Activated CD4-positive, alpha-beta T cell treated with anti-CD3 and anti-CD28 coated beads, Interleukin-2, amount 50 U/mL, for 4 hours (primary cell): Measurements from ENCODE around the gene ARHGEF11.

ENCODE experiments used
- DNase-seq, 2 experiments: peaks; one replicate each; pipeline ENCODE4 v3.0.0-alpha.2; 2020

The ARHGEF11 gene

DNA sequence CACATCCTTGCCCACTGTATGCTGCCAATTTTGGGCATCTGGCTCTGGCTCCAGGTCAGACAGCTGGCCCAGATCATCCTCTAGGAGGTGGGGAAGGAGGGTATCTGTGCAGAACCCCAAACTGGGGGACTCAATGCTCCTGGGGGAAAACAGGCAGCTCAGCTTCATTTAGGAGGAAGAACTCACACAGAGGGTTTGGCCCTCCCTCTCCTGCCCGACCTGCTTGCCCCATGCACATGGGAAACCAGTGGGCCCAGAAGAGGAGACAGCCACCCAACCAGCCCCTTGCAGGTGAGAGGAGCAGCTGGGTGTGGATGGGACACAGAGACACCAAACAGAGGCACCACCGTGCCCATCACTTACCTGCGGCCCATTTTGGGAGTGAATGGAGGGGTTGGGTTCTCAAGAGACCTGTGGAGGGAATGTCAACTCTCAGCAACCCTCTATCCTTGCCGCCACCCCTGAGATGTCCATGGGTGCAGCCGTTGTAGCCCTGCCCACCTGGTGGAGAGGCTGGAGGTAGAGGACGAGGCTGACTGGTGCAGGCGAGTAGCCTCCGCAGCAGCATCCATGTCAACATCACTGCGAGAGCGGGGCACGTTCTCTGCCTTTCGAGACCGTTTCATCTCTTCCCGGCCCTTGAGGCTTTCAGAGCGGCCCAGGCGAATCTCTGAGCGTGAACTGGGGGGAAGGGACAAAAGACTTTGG, 97.6 kb downstream of the ARHGEF11 start:
- DNase-seq = no peak

DNA sequence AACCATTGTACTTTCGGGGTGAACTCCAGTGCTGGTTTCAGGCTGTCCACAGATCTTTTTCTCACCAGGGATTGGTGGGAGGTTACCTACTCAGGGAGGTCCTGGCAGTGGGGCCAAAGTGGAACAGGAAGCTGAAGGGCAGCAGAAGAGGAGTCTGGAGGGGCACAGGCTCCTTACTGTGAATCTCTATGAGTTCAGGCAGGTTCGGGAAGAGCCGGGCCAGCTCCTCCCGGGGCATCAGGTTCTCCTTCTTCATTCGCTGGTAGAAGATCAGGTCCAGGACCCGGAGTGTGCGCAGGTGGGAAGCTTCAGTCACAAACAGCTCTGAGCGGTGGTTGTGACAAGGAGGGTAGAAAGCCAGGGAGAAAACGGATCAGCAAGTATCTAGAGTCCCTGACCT, 98.4 kb downstream of the ARHGEF11 start:
- no peak for DNase-seq

DNA sequence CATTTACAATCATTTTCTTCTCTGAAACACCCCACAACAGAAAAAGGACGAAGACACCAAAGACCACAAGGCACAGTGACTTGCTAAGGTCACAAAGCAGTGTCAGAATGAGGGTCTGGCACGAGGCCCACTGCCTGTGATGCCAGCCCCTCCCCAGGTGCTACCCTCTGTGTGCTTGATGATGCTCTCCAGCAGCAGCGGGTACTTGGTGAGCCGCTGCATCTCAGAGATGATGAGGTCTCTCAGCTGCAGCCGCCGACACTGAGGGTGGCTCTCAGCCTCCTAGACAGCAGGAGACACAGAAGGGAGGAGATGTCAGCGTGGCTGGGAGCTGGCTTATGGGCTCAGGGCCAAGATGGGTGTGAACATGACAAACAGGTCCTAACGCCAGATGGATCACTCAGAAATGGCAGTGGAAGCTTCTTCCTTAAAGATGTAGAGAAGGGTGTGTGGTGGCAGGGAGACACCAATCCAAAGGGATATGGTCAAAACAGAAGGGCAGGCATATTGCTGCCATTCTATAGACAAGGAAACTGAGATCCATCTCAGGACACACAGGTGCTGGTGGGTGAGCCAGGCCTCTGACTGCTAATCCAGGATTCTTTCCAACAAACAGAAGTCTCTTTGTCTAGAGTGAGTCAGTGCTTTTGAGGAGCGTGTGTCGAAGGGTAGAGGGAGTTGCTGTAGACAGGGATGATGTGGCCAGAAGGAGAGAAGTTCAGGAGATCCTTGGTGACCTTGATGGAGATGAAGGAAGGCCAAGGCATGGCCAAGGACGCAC, 99.5 kb downstream of the ARHGEF11 start:
- no peak for DNase-seq

DNA sequence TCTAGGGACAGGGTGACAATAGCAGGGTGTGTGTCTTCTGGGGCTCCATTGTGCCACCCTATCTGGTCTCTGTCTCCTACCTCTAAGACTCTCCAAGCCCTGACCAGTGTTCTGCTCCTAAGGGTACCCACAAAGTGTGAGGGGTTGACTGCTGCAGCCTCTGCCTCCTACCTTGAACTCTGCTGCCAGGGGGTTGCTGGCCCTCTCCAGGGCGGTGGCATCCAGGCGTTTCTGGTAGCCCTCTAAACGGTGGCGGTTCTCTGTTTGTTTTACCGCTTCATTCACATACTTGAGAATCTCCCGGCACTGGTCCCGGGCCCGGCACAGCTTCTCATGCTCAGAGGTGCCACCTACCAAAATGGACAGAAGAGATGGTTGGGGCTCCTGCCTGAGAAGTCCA, 100.7 kb downstream of the ARHGEF11 start:
- no peak for DNase-seq

DNA sequence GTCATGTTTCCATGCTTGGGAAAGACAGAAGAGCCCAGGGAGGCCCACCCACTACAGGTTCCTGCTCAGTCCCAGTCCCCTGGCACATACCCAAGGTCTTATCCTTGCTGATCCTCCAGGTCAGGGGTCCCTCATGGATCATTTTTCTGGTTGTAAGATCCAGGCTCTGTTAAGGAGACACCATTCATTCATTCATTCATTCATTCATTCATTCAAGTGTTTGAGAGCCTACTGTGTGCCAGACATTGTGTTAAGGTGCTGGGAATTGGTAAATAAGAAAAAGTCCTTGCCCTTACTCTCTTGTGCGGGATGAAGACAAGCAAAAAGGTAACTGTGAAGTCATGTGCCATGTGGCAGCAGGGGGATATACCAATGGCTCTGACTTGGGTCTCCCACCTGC, 101.3 kb downstream of the ARHGEF11 start:
- no peak for DNase-seq

DNA sequence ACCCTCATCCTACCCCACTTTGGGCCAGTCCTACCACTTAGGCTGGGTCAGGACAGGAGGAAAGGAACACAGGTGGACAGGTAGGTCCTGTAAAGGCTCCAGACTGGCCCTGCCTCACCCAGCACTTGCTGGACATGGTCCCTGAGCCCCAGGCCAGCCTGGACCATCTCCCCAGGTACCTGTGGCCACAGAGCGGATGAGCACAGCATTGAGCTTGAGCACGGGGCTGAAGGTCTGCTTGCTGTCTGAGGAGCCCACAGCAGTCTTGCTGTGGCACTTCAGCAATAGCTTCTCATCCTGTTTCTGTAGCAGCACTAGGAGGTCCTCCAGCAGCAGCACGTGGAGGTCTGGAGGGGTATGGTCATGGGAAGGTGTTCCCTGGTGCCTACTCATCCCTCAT, 101.8 kb downstream of the ARHGEF11 start:
- no peak for DNase-seq

DNA sequence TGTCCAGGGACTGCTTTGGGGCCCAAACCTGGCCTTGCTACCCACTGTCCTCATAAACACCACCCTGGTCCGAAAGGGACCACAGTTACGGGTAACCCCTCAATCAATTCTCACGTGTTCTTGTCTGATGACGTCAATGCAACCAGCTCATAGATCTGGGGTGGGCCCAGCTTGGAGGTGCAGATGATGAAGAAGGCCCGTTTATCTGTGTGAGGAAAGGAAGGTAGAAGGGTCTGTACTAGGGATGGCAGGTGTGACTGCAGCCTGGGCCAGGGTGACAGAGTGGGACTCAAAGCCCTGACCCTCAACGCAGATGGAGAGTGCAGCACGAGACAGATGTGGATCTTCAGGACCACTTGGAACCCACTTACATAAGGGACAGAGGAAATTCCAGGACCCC, 103.0 kb downstream of the ARHGEF11 start:
- no peak for DNase-seq

DNA sequence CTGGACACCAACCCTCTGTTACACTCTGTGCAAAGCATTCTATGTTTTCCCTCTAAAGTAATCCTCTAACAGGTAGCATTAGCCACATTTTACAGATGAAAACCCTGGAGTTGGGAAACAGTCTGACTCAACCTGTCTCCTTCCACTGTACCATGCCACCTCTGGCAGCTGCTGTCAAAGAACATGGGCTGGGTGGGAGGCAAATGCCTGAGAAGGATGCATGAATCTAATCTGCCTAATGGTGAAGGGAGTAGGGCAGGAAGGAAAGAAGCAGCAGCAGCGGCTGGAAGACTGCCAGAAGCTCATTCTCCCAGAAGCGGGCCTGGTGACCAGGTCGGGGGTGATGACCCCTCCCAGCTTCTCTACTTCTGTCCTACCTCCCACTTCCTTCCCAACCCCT, 103.4 kb downstream of the ARHGEF11 start:
- no peak for DNase-seq

DNA sequence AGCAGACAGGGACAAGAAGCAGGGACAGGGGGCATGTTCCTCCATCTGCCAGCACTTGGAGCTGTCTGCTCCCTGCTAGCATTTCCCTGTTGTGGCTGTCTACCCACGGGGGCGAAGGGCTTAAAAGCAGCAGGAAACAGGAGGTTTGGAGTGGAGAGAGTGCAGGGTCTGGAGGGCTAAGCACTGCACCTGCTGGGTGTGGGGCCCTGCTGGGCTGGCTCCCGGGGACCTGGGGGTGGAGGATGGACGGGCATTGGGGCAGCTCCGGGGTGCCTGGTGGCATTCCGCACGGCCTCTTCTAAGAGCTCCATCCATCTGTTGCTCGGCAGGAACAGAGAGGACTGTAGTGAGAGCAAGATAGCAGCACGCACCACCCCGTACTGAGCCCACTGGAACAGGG, 103.9 kb downstream of the ARHGEF11 start:
- DNase-seq = no peak

DNA sequence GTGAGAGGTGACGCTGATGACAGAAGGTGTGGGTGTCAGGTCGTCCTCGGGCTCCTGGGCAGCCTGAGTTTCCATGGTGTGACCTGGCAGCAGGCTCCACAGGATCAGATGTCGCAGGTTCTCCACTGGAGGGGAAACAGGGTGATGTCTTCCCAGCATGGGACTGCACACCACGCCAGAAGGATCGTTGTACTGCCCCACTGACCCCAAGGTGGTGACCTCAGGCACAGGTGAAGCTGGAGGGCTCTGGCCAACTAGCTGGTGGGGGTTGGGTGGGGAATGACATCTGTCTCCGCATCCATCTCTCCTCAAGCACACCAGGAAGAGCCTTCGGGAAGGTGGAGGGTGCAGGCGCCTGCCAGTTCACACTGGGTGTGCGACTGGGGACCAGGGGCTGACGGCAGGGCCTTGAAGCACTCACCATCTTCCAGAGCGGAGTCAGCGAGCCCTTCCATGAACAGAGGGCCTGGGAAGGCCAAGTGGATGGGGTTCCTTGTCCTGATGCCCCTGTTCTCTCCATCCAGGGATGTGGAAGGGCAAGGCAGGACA, 105.7 kb downstream of the ARHGEF11 start:
- DNase-seq = no peak

DNA sequence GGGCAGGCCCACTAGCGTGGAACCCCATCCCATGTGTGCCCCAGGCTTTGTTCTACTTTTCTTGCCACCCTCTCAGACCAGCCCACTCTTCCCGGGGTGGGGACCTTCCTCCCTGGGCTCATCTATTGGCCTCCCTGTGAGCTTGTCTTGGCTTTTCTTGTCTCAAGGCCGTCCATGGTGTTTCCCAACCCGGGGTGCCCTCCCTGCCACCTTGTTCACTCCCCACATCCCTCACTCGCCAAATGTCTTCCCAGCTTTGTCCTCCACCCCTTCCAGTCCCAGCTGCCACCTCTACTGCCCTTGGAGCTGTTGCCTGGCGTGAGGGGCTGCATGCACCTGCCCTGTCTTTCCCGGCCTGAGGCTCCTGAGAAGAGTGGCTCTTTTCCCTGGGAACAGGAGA, 106.7 kb downstream of the ARHGEF11 start:
- no peak for DNase-seq

DNA sequence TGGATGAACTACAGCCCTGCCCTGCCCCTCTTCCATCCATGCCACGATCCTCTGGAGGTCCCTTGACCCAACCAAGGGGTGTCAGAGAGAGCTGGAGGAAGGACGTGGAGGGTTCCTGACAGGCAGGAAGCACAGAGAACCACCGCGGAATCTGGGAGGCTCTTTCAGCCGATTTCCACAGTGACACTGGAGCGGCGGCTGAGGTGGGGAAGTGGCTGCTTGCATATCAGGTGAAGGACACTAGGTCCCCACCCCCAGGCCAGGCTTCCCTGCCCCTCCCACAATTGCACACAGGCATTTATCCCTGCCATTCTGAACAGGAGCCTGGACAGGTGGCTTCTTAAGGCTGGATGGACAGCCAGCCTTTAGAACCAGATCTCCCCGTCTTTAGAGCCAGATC, 107.7 kb downstream of the ARHGEF11 start:
- DNase-seq = no peak

DNA sequence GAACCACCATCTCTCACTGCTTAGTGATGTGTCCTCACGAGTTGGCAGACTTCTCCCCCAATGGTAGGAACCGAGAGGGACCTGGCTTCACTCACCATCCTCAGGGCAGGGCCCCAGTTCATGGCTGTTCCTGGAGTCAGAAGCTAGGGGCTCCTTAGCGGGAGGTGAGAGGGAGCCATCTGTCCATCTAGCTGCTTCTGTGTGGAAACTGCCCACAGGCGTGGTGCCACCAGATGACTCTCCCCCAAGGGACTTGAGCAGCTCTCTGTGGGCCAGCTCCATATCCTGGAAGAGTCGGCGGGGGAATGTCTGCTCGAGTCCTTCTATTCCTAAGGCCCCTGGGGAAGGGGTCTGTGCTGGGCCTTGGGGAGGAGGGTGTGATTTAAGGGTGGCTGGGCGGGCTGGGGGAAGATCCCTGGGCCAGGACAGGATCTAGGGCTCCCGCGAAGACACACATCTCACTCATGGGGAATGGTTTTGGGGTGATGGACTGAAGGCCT, 108.8 kb downstream of the ARHGEF11 start:
- no peak for DNase-seq

DNA sequence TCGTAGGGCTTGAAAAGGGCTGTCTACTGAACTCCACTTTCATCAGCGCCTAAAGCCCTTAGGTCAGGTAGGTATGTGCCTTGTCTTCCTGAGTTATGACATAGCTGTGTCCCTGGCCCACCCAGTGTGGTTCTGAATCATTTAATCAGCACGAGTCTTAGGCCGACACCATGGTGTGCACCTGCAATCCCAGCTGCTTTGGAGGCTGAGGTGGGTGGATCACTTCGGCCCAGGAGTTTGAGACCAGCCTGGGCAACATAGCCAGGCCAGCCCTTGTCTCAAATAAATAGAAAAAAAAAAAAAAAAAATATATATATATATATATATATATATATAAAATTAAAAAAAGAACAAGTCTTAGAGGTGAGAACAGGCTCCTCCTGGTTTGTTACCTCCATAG, 109.4 kb downstream of the ARHGEF11 start:
- no peak for DNase-seq

DNA sequence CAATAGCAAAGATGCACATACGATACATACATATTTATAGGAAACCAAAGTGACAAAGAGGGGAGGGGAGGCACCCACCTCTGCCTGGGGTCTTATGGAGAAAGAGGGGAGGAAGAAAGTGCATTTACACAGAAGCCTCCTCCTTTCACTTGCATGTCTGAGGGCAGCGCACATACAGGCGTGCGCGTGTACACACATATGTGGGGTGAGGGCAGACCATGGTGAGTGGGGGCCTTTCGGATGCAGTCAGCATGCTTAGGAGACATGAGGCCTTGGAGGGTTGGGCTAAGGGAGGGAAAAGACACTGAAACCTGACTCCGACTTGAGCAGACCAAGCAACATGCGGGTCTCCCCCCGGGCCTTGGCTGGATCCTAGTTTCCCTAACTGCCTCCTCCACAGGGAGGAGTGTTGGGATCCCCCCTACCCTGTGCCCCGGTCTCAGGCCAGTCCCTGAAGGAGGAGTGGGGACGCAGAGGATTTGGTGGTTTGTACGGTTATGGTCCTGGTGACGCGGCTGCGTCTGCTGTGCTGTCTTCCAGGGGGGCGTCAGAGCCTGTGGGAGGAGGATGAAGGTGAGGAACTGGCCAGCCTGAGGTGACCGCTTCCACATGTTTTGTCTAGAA, 109.9 kb downstream of the ARHGEF11 start:
- DNase-seq = no peak

DNA sequence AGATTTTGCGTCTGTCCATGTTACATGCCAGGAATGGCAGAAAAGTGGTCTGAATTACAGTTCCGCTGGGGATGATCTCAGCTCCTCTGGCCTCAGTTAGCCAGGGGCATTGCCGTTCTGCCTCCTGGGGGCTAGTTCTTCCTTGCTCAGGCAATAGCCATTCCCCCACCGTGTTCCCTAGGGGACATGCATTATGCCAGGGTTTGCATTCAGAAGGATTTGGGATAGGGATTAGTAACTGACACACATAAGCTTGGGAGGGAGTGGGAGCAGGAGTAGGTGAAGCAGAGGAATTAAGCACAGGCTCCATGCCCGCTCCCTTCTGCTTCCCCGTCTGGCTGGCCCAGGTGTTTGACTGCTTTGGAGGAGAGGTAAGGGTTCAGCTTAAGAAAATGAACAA, 112.4 kb downstream of the ARHGEF11 start:
- DNase-seq = no peak

DNA sequence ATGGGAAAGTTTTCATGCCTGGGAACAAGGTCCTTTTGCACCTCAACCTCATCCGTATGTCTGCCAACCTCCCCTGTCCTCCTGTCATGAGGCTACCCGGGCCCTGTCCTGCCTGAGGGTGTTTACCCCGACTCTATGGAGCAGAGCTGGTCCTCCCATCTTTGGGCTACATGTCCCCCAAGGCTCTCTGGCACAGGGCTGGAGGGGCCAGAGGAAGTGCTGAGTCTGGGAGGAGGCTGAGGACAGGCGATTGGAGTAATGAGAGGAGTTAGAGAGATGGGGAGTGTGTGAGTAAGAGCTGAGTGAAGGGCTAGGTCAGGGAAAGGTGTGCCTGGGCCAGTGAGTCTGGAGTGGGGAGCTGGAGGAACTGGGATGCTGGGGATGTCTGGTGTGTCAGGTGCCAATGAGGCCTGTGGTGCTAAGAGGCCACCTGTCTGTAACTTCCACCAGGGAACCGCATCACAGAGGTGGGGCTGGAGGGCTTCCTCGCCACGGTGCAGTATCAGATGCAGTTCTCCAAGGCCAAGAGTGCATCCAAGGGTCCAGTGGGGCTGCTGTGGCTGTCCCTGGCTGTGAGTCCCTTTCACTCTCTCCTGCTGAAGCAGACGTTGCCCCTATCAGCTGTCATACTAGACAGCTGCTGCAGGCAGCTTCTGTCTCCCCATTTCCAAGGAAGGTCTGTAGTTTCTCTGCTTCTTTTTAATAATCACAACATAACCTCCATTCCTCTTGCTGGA, 113.4 kb downstream of the ARHGEF11 start:
- no peak for DNase-seq

DNA sequence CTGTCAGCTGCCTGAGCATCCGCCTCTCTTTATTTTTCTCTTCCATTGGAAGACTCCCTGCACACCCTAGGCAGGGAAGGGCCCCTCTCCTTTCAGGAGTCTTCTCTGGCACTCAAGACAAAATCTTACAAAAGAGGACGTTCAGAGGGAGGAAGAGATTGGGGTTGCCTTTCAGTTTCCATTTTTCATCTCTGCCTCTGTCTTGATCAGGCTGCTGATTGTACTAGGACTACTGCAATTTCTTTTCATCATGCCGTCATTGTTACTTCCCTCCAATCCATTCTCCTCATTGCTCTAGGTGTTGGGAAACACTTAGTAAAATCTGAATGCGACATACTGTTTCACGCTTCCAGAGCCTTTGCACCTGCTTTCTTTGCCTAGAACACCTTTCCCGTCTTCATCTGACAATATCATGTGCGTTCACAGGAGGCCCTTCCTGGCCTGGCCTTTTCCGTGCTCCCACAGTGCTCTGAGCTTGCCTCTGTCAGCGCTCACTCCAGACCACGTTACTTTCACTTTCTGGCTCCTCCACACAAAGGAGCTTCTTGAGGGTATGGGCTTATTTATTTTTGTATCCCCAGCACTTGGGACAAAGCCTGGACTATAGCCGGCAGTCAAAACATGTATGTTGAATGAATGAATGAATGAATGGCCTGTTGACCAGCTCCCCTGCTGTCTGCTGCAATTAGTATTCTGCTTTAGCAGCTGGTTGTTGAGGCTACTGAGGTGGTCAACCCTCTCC, 114.2 kb downstream of the ARHGEF11 start:
- DNase-seq = no peak

DNA sequence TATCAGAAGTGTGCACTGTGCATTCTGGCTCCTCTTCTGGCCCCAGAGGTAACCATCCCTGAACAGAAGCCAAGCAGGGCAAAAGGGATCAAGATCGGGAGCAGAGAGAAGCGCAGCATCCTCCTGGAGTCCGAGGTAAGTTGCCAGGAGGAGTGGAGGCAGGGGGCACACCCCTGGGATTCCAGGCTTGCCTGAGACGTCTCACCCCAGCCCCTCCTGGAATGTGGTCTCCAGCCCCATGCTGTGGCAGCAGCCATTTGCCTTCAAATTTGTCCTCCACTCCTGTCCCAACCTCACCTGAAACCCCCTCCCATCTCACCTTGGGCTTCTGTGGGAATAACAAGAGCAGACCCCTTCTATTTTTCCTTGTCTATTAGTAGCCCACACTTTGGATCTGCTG, 115.1 kb downstream of the ARHGEF11 start:
- DNase-seq = no peak

DNA sequence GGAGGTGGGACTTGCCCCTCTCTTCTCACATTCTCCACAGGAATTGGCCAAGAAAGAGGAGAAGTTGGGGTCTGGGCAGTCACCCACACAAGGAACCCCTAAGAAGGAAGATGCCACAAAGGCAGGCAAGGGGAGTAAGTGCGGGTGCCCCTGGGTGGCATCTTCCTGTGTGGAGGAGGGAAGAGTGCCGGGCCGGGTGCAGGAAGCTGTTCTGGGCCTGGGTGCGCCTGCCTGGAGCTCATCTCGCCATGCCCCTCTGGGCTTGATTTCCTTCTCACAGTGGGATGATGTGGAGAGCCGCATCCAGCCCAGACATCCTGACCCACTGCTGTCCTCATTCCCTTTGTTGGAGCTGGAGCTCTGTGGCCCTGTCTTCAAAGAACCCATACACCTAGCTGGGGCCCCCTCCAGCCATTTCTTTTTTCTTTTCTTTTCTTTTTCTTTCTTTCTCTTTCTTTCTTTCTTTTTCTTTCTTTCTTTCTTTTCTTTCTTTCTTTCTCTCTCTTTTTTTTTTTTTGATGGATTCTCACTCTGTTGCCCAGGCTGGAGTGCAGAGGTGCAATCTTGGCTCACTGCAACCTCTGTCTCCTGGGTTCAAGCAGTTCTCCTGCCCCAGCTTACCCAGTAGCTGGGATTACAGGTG, 115.8 kb downstream of the ARHGEF11 start:
- no peak for DNase-seq

DNA sequence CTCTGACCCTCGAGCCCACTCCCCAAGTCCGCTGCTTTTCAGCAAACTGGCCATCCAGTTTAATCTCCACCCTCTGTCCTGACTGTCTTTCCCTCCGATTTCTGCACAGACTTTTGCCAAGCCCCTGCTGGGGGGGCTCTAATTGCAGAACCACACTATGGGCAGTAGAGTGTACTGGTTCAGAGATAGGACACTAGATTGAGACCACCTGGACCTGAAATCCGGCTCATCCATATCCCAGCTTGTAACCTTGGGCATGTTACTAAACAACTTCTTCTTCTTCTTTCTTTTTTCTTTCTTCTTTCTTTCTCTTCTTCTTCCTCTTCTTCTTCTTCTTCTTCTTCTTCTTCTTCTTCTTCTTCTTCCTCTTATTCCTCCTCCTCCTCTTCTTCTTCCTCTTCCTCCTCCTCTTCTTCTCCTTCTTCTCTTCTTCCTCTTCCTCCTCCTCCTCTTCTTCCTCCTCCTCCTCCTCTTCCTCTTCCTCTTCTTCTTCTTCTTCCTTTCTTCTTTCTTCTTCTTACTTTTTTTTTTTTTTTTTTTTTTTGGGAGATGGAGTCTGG, 117.4 kb downstream of the ARHGEF11 start:
- no peak for DNase-seq
